HEK293 (cell line): ENCODE results near the gene KLK6.

ENCODE experiments used
- CTCF ChIA-PET: fragments of 350-600 bp; formaldehyde crosslinking; extraction: SDS; loops from one replicate; lab custom pipeline; 2021; ENCODE audit warnings: antibody characterized with exemption; lab: Yijun Ruan, JAX
- POLR2A ChIA-PET: fragments of 300-600 bp; formaldehyde crosslinking; extraction: SDS; loops from one replicate; lab custom pipeline; 2020; ENCODE audit warnings: antibody characterized with exemption, inconsistent platforms; lab: Yijun Ruan, JAX
- H3K27ac ChIP-seq: fragments of 200-500 bp; sonication (Bioruptor generic); 2 replicates; pipeline ENCODE4 v1.5.1; 2014; ENCODE audit warnings: low read depth, low read length, control low read depth, inconsistent platforms; ENCODE audit errors: extremely low read depth
- H3K36me3 ChIP-seq, 2 experiments: fragments of 200-500 bp in 1 of 2; sonication (Bioruptor generic) in 1 of 2; 1 replicate in 1 of 2; 2 replicates in 1 of 2; pipeline ENCODE4 v1.5.1; 2014 to 2017; ENCODE audit warnings: inconsistent platforms in 2 of 2, low read length in 2 of 2; ENCODE audit not compliant: control insufficient read depth in 2 of 2, insufficient read depth in 1 of 2
- H3K4me1 ChIP-seq: fragments of 200-500 bp; sonication (Bioruptor generic); 2 replicates; pipeline ENCODE4 v1.5.1; 2014; ENCODE audit warnings: mild to moderate bottlenecking, low read length, inconsistent platforms; ENCODE audit not compliant: control insufficient read depth, insufficient read depth
- H3K4me3 ChIP-seq: 2 replicates; pipeline ENCODE4 v1.5.1; 2011; ENCODE audit warnings: low read depth, mild to moderate bottlenecking, control low read depth, low read length, moderate library complexity
- H3K9me3 ChIP-seq: fragments of 200-500 bp; sonication (Bioruptor generic); 2 replicates; pipeline ENCODE4 v1.5.1; 2014; ENCODE audit warnings: low read depth, low read length, inconsistent platforms; ENCODE audit not compliant: control insufficient read depth, insufficient read depth
- KLF7 ChIP-seq: fragments of 450-650 bp; formaldehyde crosslinking; IDR thresholded peaks from 2 replicates; pipeline ENCODE4 v1.5.1; 2016; ENCODE audit warnings: missing biosample characterization, missing genetic modification characterization, borderline replicate concordance
- MYNN ChIP-seq: fragments of 450-650 bp; formaldehyde crosslinking; IDR thresholded peaks from 2 replicates; pipeline ENCODE4 v1.5.1; 2016; ENCODE audit warnings: missing biosample characterization, missing genetic modification characterization, borderline replicate concordance
- PATZ1 ChIP-seq: fragments of 450-650 bp; formaldehyde crosslinking; IDR thresholded peaks from 2 replicates; pipeline ENCODE4 v1.5.1; 2016; ENCODE audit warnings: missing biosample characterization, missing genetic modification characterization
- PRDM6 ChIP-seq: fragments of 450-650 bp; formaldehyde crosslinking; IDR thresholded peaks from 2 replicates; pipeline ENCODE4 v1.5.1; 2017; ENCODE audit warnings: missing biosample characterization, missing genetic modification characterization
- SCRT1 ChIP-seq: fragments of 450-650 bp; formaldehyde crosslinking; IDR thresholded peaks from 2 replicates; pipeline ENCODE4 v1.5.1; 2016; ENCODE audit warnings: missing biosample characterization, missing genetic modification characterization, borderline replicate concordance
- YY2 ChIP-seq: fragments of 450-650 bp; formaldehyde crosslinking; IDR thresholded peaks from 2 replicates; pipeline ENCODE4 v1.5.1; 2016; ENCODE audit warnings: missing biosample characterization, missing genetic modification characterization
- ZBTB20 ChIP-seq: fragments of 450-650 bp; formaldehyde crosslinking; IDR thresholded peaks from 2 replicates; pipeline ENCODE4 v1.5.1; 2016; ENCODE audit warnings: missing biosample characterization, missing genetic modification characterization
- ZBTB26 ChIP-seq: fragments of 450-650 bp; formaldehyde crosslinking; optimal IDR thresholded peaks from 2 replicates; pipeline ENCODE3; 2016; ENCODE audit warnings: missing biosample characterization, mild to moderate bottlenecking, missing genetic modification characterization
- ZNF140 ChIP-seq: fragments of 450-650 bp; formaldehyde crosslinking; IDR thresholded peaks from 2 replicates; pipeline ENCODE4 v1.5.1; 2016; ENCODE audit warnings: missing biosample characterization, missing genetic modification characterization
- ZNF148 ChIP-seq: fragments of 450-650 bp; formaldehyde crosslinking; IDR thresholded peaks from 2 replicates; pipeline ENCODE4 v1.5.0; 2017; ENCODE audit warnings: missing biosample characterization, missing genetic modification characterization, borderline replicate concordance
- ZNF202 ChIP-seq: fragments of 450-650 bp; formaldehyde crosslinking; IDR thresholded peaks from 2 replicates; pipeline ENCODE4 v1.5.1; 2016; ENCODE audit warnings: missing biosample characterization, missing genetic modification characterization, borderline replicate concordance
- ZNF324 ChIP-seq: fragments of 450-650 bp; formaldehyde crosslinking; IDR thresholded peaks from 2 replicates; pipeline ENCODE4 v1.5.1; 2016; ENCODE audit warnings: missing biosample characterization, missing genetic modification characterization
- ZNF362 ChIP-seq: fragments of 450-650 bp; formaldehyde crosslinking; IDR thresholded peaks from 2 replicates; pipeline ENCODE4 v1.5.1; 2016; ENCODE audit warnings: missing biosample characterization, missing genetic modification characterization
- ZNF473 ChIP-seq: fragments of 450-650 bp; formaldehyde crosslinking; IDR thresholded peaks from 2 replicates; pipeline ENCODE4 v1.5.1; 2017; ENCODE audit warnings: missing biosample characterization, missing genetic modification characterization
- ZNF501 ChIP-seq: fragments of 450-650 bp; formaldehyde crosslinking; IDR thresholded peaks from 2 replicates; pipeline ENCODE4 v1.5.1; 2016; ENCODE audit warnings: missing biosample characterization, missing genetic modification characterization
- ZNF596 ChIP-seq: fragments of 450-650 bp; IDR thresholded peaks from 2 replicates; pipeline ENCODE4 v1.5.0; 2018; ENCODE audit warnings: missing biosample characterization, mild to moderate bottlenecking, missing genetic modification characterization, moderate library complexity
- ZNF660 ChIP-seq: fragments of 450-650 bp; IDR thresholded peaks from 2 replicates; pipeline ENCODE4 v1.5.1; 2018; ENCODE audit warnings: missing biosample characterization, mild to moderate bottlenecking, missing genetic modification characterization
- ZNF777 ChIP-seq: fragments of 450-650 bp; formaldehyde crosslinking; IDR thresholded peaks from 2 replicates; pipeline ENCODE4 v1.5.1; 2017; ENCODE audit warnings: missing biosample characterization, missing genetic modification characterization, borderline replicate concordance
- ZSCAN5A ChIP-seq: fragments of 450-650 bp; formaldehyde crosslinking; IDR thresholded peaks from 2 replicates; pipeline ENCODE4 v1.5.1; 2016; ENCODE audit warnings: missing biosample characterization, missing genetic modification characterization

The KLK6 gene

GRCh38 chr19:51001515-51001914 lies 32.1 kb upstream of the KLK6 start, which contains the start of gene KLK8 (continued):
- TF ChIP-seq ZNF148 (tag by site-specific recombination), result no peak
- no peak for TF ChIP-seq ZNF473 (tag by site-specific recombination)
- TF ChIP-seq ZNF362 (tag by site-specific recombination), result no peak

GRCh38 chr19:51000981-51001380 lies 31.6 kb upstream of the KLK6 start:
- H3K9me3 ChIP-seq, result no peaks in the 10 kb centered on the region
- TF ChIP-seq ZNF660 (no peak), ZNF140 (no peak), YY2 (tag by site-specific recombination) (no peak), ZNF777 (no peak), MYNN (tag by site-specific recombination) (no peak)
- TF ChIP-seq, all 188 proteins: peak for 0
- ChIA-PET CTCF (interaction anchor here (0.7 to 1.8 kb wide), 2 partner anchors 16 to 66 kb away, joined by 3 to 7 read pairs; no protein-coding TSS in a partner anchor), POLR2A (no interaction called here)
- H3K4me1 ChIP-seq, result no peaks in the 10 kb centered on the region
- no peak overlapping the region for H3K4me3 ChIP-seq
- no peaks in the 10 kb centered on the region for H3K36me3 ChIP-seq
- no peak overlapping the region for H3K27ac ChIP-seq

GRCh38 chr19:51000426-51000825 lies 31.0 kb upstream of the KLK6 start:
- POLR2A ChIA-PET, result no interaction called here
- no peak overlapping the region for H3K4me3 ChIP-seq
- no peaks in the 10 kb centered on the region for H3K9me3 ChIP-seq
- CTCF ChIA-PET, result interaction anchor here (0.7 to 1.8 kb wide), 3 partner anchors 17 to 275 kb away, joined by 3 to 7 read pairs (median 3); no protein-coding TSS in a partner anchor
- H3K4me1 ChIP-seq, result no peaks in the 10 kb centered on the region
- H3K27ac ChIP-seq, result no peak overlapping the region
- no peaks in the 10 kb centered on the region for H3K36me3 ChIP-seq
- no peak for TF ChIP-seq KLF7 (tag by site-specific recombination)
- no peak for TF ChIP-seq ZNF202
- no peak for TF ChIP-seq ZNF324
- TF ChIP-seq YY2 (tag by site-specific recombination), result no peak
- no peak for TF ChIP-seq ZSCAN5A (tag by site-specific recombination)
- no peak for TF ChIP-seq ZBTB26 (tag by site-specific recombination)
- no peak for TF ChIP-seq PATZ1 (tag by site-specific recombination)
- TF ChIP-seq PRDM6, result no peak
- no peak for TF ChIP-seq ZNF501 (tag by site-specific recombination)
- no peak for TF ChIP-seq SCRT1 (tag by site-specific recombination)
- TF ChIP-seq ZNF596, result no peak
- no peak for TF ChIP-seq ZBTB20 (tag by site-specific recombination)
